GM19463 (cell line): ENCODE results near the gene RHOD.

Source experiments
- ATAC-seq: cut with Tn5 transposase; IDR thresholded peaks from one replicate; pipeline ENCODE4 v1.9.1; 2021; ENCODE audit warnings: mild to moderate bottlenecking, moderate library complexity; ENCODE audit not compliant: unreplicated experiment

The RHOD gene

GRCh38 chr11:67056267-67057204 is at the start of gene RHOD:
RHOD (plus strand) TSS chr11:67056847; CDS start chr11:67056903, 56 bp downstream.
- no peak for ATAC-seq

GRCh38 chr11:67007126-67007525 is 49.5 kb upstream of the RHOD start:
- ATAC-seq, result no peak

GRCh38 chr11:67010296-67010905 is 46.2 kb upstream of the RHOD start:
- no peak for ATAC-seq

GRCh38 chr11:67013511-67014045 is 43.1 kb upstream of the RHOD start:
- ATAC-seq, result no peak

GRCh38 chr11:67014343-67014742 is 42.3 kb upstream of the RHOD start:
- no peak for ATAC-seq

GRCh38 chr11:67015048-67015447 is 41.6 kb upstream of the RHOD start:
- no peak for ATAC-seq

- no peak for ATAC-seq
Measured at GRCh38 chr11:67016550-67016949, 40.1 kb upstream of the RHOD start.

GRCh38 chr11:67020949-67021348 is 35.7 kb upstream of the RHOD start:
- no peak for ATAC-seq

- no peak for ATAC-seq
Measured at GRCh38 chr11:67022341-67022933, 34.2 kb upstream of the RHOD start.

- no peak for ATAC-seq
Measured at GRCh38 chr11:67022961-67023956, 33.4 kb upstream of the RHOD start, which contains the start of gene SYT12. SYT12 (plus strand) TSS chr11:67023134; CDS start chr11:67030145, 7,011 bp downstream.

- ATAC-seq, result no peak
Measured at GRCh38 chr11:67023957-67024353, 32.7 kb upstream of the RHOD start.

- no peak for ATAC-seq
Measured at GRCh38 chr11:67024410-67024809, 32.2 kb upstream of the RHOD start.

GRCh38 chr11:67024966-67025365 is 31.7 kb upstream of the RHOD start:
- ATAC-seq, result no peak

- ATAC-seq, result no peak
Measured at GRCh38 chr11:67025750-67026149, 30.9 kb upstream of the RHOD start.

- no peak for ATAC-seq
Measured at GRCh38 chr11:67026941-67027340, 29.7 kb upstream of the RHOD start.

- no peak for ATAC-seq
Measured at GRCh38 chr11:67027483-67027930, 29.1 kb upstream of the RHOD start.

- ATAC-seq, result peak; percentile 75
Measured at GRCh38 chr11:67027943-67028542, 28.6 kb upstream of the RHOD start.

GRCh38 chr11:67029146-67029545 is 27.5 kb upstream of the RHOD start:
- no peak for ATAC-seq

GRCh38 chr11:67030976-67031375 is 25.7 kb upstream of the RHOD start:
- no peak for ATAC-seq
